Stomach (tissue), 9 donors: Measurements from ENCODE around the gene TERB2. TPM values are rescaled to one million over a fixed set of nuclear protein-coding genes. Genes with fewer than 3 reads are reported as not detected.
"Not testable (repeated sequence)": the region's sequence is repeated elsewhere in the genome, so short reads cannot be mapped to it uniquely, and the experiment has no call there.

Experiments used
- DNase-seq, 2 donors: peaks; one replicate each; pipeline versions ENCODE4 v3.0.0 to v3.0.0-alpha.2; 2013 to 2019
- H3K27ac ChIP-seq, 5 donors: fragments of 200-600 bp in 4 of 5; sonication (generic) in 4 of 5; one replicate each; pipeline ENCODE4 v1.5.1; 2013 to 2019; ENCODE audit warnings: mild to moderate bottlenecking in 1 of 5, moderate library complexity in 1 of 5
- H3K27me3 ChIP-seq, 3 donors: fragments of 200-600 bp; sonication (generic); one replicate each; pipeline ENCODE4 v1.5.1; 2017 to 2019; ENCODE audit warnings: mixed run types in 1 of 3
- H3K36me3 ChIP-seq, 4 donors: fragments of 200-600 bp; sonication (generic); 1 replicate in 3 of 4; 2 replicates in 1 of 4; pipeline ENCODE4 v1.5.1; 2016 to 2019
- H3K4me1 ChIP-seq, 4 donors: fragments of 200-600 bp; sonication (generic); one replicate each; pipeline ENCODE4 v1.5.1; 2016 to 2019
- H3K4me3 ChIP-seq, 4 donors: fragments of 200-600 bp; sonication (generic) in 3 of 4; one replicate each; pipeline ENCODE4 v1.5.1; 2016 to 2019; ENCODE audit warnings: mild to moderate bottlenecking in 1 of 4
- H3K9me3 ChIP-seq, 4 donors: fragments of 200-600 bp; sonication (generic); one replicate each; pipeline ENCODE4 v1.5.1; 2016 to 2019
- EP300 ChIP-seq: sonication (generic); formaldehyde crosslinking; IDR thresholded peaks from one replicate; pipeline ENCODE4 v1.6.1; 2017; ENCODE audit warnings: antibody characterized with exemption
- POLR2A ChIP-seq, 4 donors: fragments of 450-650 bp; IDR thresholded peaks; one replicate each; pipeline ENCODE4 v1.6.1; 2016; ENCODE audit warnings: antibody characterized with exemption in 4 of 4, control low read depth in 2 of 4, mild to moderate bottlenecking in 1 of 4, moderate library complexity in 1 of 4
- POLR2AphosphoS5 ChIP-seq, 3 donors: sonication (generic); formaldehyde crosslinking; IDR thresholded peaks; one replicate each; pipeline ENCODE4 v1.6.1; 2016; ENCODE audit warnings: antibody characterized with exemption in 3 of 3
- WGBS, 5 donors: extraction: QIAGEN DNeasy Blood & Tissue Kit in 3 of 5; methylation state at CpG; one replicate each; pipeline versions ENCODE4 v1.1.5 to v1.1.7; 2013 to 2018; 5-methylcytosine and 5-hydroxymethylcytosine counted together
- intact Hi-C: fragments of 100-400 bp; cut with DNase I; formaldehyde crosslinking; loops from one replicate; pipeline ENCODE4 v1.15.1; 2023; ENCODE audit warnings: low total_unique reads
- polyA plus RNA-seq, 3 donors: library from polyadenylated mRNA; stranded (reverse); fragments of 200-250 nt; gene quantifications; one replicate each; pipeline ENCODE4 v1.2.3, GENCODE V29; 2013
- total RNA-seq, 5 donors: library from RNA; depleted of rRNA; stranded (reverse); fragments of >200 nt; gene quantifications; one replicate each; pipeline versions ENCODE4 v1.1.0 to v1.2.3, GENCODE V29; 2014 to 2016
- TF ChIP-seq, protein P1 (sequence below), 7 experiments: fragments of 450-650 bp in 4 of 7; fragments of 200-600 bp in 3 of 7; sonication (generic) in 3 of 7; IDR thresholded peaks; one replicate each; pipeline ENCODE4 v1.5.1; 2016 to 2019; ENCODE audit warnings: antibody characterized with exemption in 7 of 7, control low read depth in 2 of 7, mild to moderate bottlenecking in 1 of 7
- donor health status: healthy with polysubstance abuse.
- donor health status: Bipolar disorder and iron deficiency.
- donor health status: healthy.

TERB2 gene
- total and polyA plus RNA-seq, 8 donors = not detected

DNA sequence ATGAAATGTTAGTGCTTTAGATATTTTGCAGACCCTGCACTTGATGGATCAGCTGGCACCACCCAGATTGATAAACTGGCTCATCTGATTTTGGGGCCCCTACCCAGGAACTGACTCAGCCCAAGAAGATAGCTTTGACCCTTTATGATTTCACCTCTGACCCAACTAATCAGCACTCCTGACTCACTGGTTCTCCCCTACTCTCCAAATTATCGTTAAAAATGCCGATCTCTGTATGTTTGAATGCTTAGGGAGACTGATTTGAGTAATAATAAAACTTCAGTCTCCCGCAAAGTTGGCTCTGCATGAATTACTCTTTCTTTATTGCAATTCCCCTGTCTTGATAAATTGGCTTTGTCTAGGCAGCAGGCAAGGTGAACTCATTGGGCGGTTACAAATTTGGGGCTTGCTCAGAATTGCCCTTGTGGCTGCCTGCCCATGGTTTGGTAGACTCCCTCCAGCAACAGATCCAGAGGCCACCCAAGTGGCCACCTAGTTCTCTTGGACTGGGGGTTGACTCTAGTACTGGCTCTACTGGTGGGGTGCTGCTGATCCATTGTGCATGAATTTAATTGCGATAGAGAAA is 48.2 kb downstream of the TERB2 start:
- H3K4me3 ChIP-seq, DNase-seq, H3K36me3 ChIP-seq, H3K4me1 ChIP-seq, H3K27ac ChIP-seq, H3K27me3 ChIP-seq, intact Hi-C loops, H3K9me3 ChIP-seq: not testable (repeated sequence)
- WGBS, 5 donors = 82 to 91% (median 88%) methylated on average over 5 of the region's 5 CpGs

DNA sequence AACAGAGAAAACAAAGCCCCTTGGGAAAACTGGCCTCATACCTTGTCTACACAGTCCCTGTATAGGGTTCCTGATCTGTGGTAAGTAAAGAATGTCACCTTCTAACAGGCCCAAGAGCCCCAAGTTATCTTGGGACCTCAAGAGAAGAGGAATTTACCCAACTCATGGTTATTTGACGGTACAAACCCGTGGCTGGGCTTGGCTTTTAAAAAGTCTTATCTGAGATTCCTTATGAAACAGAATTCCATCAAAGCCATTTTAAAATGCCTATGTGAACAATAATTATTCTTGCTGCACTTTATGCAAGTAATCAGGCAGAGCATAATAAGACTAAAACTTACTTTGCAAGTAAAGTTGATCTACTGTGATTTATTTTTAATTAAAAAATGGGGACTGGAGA is 52.6 kb downstream of the TERB2 start:
- Histone ChIP-seq H3K27ac (no peak overlapping the region), H3K4me1 (no peaks in the 10 kb centered on the region), H3K27me3 (no peaks in the 10 kb centered on the region), H3K4me3 (no peak overlapping the region), H3K9me3 (no peaks in the 10 kb centered on the region), H3K36me3 (no peaks in the 10 kb centered on the region)
- intact Hi-C loops = no loop called here
- no peak for DNase-seq
- TF ChIP-seq POLR2A (IDR thresholded peaks at IDR 0.05) (no peak), POLR2AphosphoS5 (IDR thresholded peaks at IDR 0.05) (no peak), EP300 (no peak)
- TF ChIP-seq, protein P1, sequence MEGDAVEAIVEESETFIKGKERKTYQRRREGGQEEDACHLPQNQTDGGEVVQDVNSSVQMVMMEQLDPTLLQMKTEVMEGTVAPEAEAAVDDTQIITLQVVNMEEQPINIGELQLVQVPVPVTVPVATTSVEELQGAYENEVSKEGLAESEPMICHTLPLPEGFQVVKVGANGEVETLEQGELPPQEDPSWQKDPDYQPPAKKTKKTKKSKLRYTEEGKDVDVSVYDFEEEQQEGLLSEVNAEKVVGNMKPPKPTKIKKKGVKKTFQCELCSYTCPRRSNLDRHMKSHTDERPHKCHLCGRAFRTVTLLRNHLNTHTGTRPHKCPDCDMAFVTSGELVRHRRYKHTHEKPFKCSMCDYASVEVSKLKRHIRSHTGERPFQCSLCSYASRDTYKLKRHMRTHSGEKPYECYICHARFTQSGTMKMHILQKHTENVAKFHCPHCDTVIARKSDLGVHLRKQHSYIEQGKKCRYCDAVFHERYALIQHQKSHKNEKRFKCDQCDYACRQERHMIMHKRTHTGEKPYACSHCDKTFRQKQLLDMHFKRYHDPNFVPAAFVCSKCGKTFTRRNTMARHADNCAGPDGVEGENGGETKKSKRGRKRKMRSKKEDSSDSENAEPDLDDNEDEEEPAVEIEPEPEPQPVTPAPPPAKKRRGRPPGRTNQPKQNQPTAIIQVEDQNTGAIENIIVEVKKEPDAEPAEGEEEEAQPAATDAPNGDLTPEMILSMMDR (IDR thresholded peaks at IDR 0.05) = no peak
- WGBS, 5 donors = 34 to 63% (median 44%) methylated on average over 2 of the region's 2 CpGs

DNA sequence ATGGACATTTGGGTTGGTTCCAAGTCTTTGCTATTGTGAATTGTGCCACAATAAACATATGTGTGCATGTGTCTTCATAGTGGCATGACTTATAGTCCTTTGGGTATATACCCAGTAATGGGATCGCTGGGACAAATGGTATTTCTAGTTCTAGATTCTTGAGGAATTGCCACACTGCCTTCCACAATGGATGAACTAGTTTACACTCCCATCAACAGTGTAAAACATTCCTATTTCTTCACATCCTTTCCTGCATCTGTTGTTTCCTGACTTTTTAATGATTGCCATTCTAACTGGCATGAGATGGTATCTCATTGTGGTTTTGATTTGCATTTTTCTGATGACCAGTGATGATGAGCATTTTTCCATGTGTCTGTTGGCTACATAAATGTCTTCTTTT is 58.6 kb downstream of the TERB2 start:
- 91 to 94% (median 94%) methylated on average over 1 of the region's 1 CpG for WGBS, 5 donors
- DNase-seq, H3K36me3 ChIP-seq, H3K4me3 ChIP-seq, intact Hi-C loops, H3K27me3 ChIP-seq, H3K27ac ChIP-seq, H3K4me1 ChIP-seq, H3K9me3 ChIP-seq: not testable (repeated sequence)

DNA sequence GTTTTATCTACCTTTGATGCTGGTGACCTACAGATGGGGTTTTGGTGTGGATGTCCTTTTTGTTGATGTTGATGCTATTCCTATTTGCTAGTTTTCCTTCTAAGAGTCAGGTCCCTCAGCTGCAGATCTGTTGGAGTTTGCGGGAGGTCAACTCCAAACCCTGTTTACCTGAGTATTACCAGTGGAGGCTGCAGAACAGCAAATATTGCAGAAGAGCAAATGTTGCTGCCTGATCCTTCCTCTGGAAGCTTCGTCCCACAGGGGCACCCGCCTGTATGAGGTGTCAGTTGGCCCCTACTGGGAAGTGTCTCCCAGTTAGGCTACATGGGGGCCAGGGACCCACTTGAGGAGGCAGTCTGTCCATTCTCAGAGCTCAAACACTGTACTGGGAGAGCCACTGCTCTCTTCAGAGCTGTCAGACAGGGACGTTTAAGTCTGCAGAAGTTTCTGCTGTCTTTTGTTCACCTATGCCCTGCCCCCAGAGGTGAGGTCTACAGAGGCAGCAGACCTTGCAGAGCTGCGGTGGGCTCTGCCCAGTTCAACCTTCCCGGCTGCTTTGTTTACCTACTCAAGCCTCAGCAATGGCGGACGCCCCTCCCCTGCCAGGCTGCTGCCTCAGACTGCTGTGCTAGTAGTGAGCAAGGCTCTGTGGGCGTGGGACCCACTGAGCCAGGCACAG is 63.9 kb downstream of the TERB2 start:
- DNase-seq, intact Hi-C loops: not testable (repeated sequence)

DNA sequence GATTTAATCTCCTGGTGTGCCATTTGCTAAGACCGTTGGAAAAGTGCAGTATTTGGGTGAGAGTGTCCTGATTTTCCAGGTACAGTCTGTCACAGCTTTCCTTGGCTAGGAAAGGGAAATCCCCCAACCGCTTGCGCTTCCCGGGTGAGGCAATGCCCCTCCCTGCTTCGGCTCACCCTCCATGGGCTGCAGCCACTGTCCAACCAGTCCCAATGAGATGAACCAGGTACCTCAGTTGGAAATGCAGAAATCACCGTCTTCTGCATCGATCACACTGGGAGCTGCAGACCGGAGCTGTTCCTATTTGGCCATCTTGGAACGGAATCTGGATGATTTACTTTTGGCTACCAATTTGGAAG is 64.4 kb downstream of the TERB2 start:
- H3K36me3 ChIP-seq, H3K27me3 ChIP-seq, DNase-seq, H3K4me3 ChIP-seq, H3K9me3 ChIP-seq, intact Hi-C loops: not testable (repeated sequence)
- Histone ChIP-seq H3K27ac (peak overlapping the region in 4 of 5 donors; percentile 6 to 50 (median 22)), H3K4me1 (peaks cover 26 to 50% (median 36%) of the 10 kb centered on the region in 4 donors)
- WGBS, 5 donors = 60 to 85% (median 76%) methylated on average over 9 of the region's 9 CpGs

More for the DNA sequence above, 63.9 kb downstream of the TERB2 start:
- Histone ChIP-seq H3K4me1 (peaks cover 26 to 45% (median 36%) of the 10 kb centered on the region in 4 donors), H3K27ac (peak overlapping the region in 2 of 5 donors; percentile 17 to 27)
- H3K36me3 ChIP-seq, H3K27me3 ChIP-seq, H3K9me3 ChIP-seq, H3K4me3 ChIP-seq: not testable (repeated sequence)
- 56 to 69% (median 61%) methylated on average over 6 to 9 of the region's 9 CpGs for WGBS, 5 donors

DNA sequence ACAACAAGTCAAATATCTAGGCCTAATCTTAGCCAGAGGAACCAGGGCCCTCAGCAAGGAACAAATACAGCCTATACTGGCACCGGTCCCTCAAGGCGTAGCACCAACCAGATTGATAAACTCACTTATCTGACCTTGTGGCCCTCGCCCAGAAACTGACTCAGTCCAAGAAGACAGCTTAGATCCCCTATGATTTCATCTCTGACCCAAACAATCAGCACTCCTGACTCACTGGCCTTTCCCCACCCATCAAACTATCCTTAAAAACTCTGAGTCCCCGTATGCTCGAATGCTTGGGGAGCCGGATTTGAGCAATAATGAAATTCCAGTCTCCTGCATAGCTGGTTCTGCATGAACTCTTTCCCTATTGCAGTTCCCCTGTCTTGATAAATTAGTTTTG is 64.9 kb downstream of the TERB2 start:
- no peak overlapping the region for H3K4me3 ChIP-seq
- H3K9me3 ChIP-seq = no peaks in the 10 kb centered on the region
- no peak for TF ChIP-seq POLR2A (IDR thresholded peaks at IDR 0.05)
- TF ChIP-seq POLR2AphosphoS5 (IDR thresholded peaks at IDR 0.05) = no peak
- TF ChIP-seq, protein P1 (IDR thresholded peaks at IDR 0.05) = no peak
- no peak for TF ChIP-seq EP300
- peak in 1 of 2 donors; percentile 77 for DNase-seq
- H3K36me3 ChIP-seq = no peaks in the 10 kb centered on the region
- 34 to 56% (median 51%) methylated on average over 6 of the region's 6 CpGs for WGBS, 5 donors
- intact Hi-C loops = no loop called here
- H3K27me3 ChIP-seq = peaks cover 0 to 7% (median 0%) of the 10 kb centered on the region in 3 donors
- H3K4me1 ChIP-seq = peaks cover 29 to 52% (median 40%) of the 10 kb centered on the region in 4 donors
- H3K27ac ChIP-seq = peak overlapping the region in 4 of 5 donors; percentile 6 to 39 (median 13)
